Transverse colon (tissue), 4 donors: ENCODE results near the gene OOSP4B.

Source experiments
- CTCF ChIP-seq, 5 experiments: fragments of 200-600 bp in 3 of 5; fragments of 450-650 bp in 2 of 5; sonication (generic) in 3 of 5; IDR thresholded peaks; 1 replicate in 2 of 5; 2 replicates in 3 of 5; pipeline ENCODE4 v1.5.1; 2016 to 2017; ENCODE audit warnings: antibody characterized with exemption in 5 of 5, inconsistent platforms in 3 of 5, mild to moderate bottlenecking in 2 of 5, moderate library complexity in 1 of 5
- POLR2AphosphoS5 ChIP-seq, 3 donors: sonication (generic); formaldehyde crosslinking; IDR thresholded peaks; one replicate each; pipeline ENCODE4 v1.6.1; 2016; ENCODE audit warnings: antibody characterized with exemption in 3 of 3

- no peak for TF ChIP-seq CTCF (IDR thresholded peaks at IDR 0.05)
- TF ChIP-seq POLR2AphosphoS5 (IDR thresholded peaks at IDR 0.05) = no peak
These were observed 35.7 kb upstream of the OOSP4B start for GRCh38 chr11:59981106-59981770.
